Measurements from ENCODE around the gene SLC24A4. TPM values are rescaled to one million over a fixed set of nuclear protein-coding genes. Genes with fewer than 3 reads are reported as not detected.

Gene SLC24A4
- total RNA-seq, 1 donor from 2014 or later: 0.82 TPM

- TF ChIP-seq CTCF (conservative IDR thresholded peaks at IDR 0.05): no peak
Measured at GRCh38 chr14:92493024-92493423, 170.1 kb downstream of the SLC24A4 start.

GRCh38 chr14:92493492-92493891 is 170.5 kb downstream of the SLC24A4 start:
- no peaks in the 10 kb centered on the region for H3K36me3 Mint-ChIP-seq
- peaks cover 6% of the 10 kb centered on the region for H3K27me3 Mint-ChIP-seq
- peaks cover 10% of the 10 kb centered on the region for H3K4me1 Mint-ChIP-seq (ENCODE audit: unreplicated experiment)
- TF ChIP-seq CTCF (conservative IDR thresholded peaks at IDR 0.05): no peak
- DNase-seq (ENCODE audit: extremely low spot score, unreplicated experiment): peak; percentile 51
- H3K9me3 Mint-ChIP-seq: no peaks in the 10 kb centered on the region
- H3K4me3 Mint-ChIP-seq: no peak overlapping the region
- H3K27ac Mint-ChIP-seq: no peak overlapping the region

More at GRCh38 chr14:92493024-92493423, 170.1 kb downstream of the SLC24A4 start:
- Mint-ChIP-seq H3K36me3 (no peaks in the 10 kb centered on the region), H3K27me3 (peaks cover 6% of the 10 kb centered on the region), H3K4me1 (ENCODE audit: unreplicated experiment) (peaks cover 10% of the 10 kb centered on the region), H3K4me3 (no peak overlapping the region), H3K27ac (no peak overlapping the region), H3K9me3 (no peaks in the 10 kb centered on the region)
- DNase-seq (ENCODE audit: extremely low spot score, unreplicated experiment): peak; percentile 32

GRCh38 chr14:92494512-92494911 is 171.5 kb downstream of the SLC24A4 start:
- no peak overlapping the region for H3K4me3 Mint-ChIP-seq
- no peak for TF ChIP-seq CTCF (conservative IDR thresholded peaks at IDR 0.05)
- peaks cover 6% of the 10 kb centered on the region for H3K27me3 Mint-ChIP-seq
- no peaks in the 10 kb centered on the region for H3K9me3 Mint-ChIP-seq
- H3K36me3 Mint-ChIP-seq: no peaks in the 10 kb centered on the region
- peaks cover 9% of the 10 kb centered on the region for H3K4me1 Mint-ChIP-seq (ENCODE audit: unreplicated experiment)
- H3K27ac Mint-ChIP-seq: no peak overlapping the region
- DNase-seq (ENCODE audit: extremely low spot score, unreplicated experiment): no peak

- DNase-seq (ENCODE audit: extremely low spot score, unreplicated experiment): peak; percentile 4
- H3K36me3 Mint-ChIP-seq: no peaks in the 10 kb centered on the region
- peaks cover under 1% of the 10 kb centered on the region for H3K27me3 Mint-ChIP-seq
- TF ChIP-seq CTCF (conservative IDR thresholded peaks at IDR 0.05): no peak
- no peak overlapping the region for H3K27ac Mint-ChIP-seq
- peaks cover 4% of the 10 kb centered on the region for H3K4me1 Mint-ChIP-seq (ENCODE audit: unreplicated experiment)
- H3K4me3 Mint-ChIP-seq: no peak overlapping the region
- H3K9me3 Mint-ChIP-seq: no peaks in the 10 kb centered on the region
Measured at GRCh38 chr14:92495027-92495426, 172.1 kb downstream of the SLC24A4 start.

- Mint-ChIP-seq H3K36me3 (no peaks in the 10 kb centered on the region), H3K27me3 (no peaks in the 10 kb centered on the region), H3K4me1 (ENCODE audit: unreplicated experiment) (peaks cover 5% of the 10 kb centered on the region), H3K9me3 (no peaks in the 10 kb centered on the region), H3K4me3 (no peak overlapping the region), H3K27ac (no peak overlapping the region)
- peak; percentile 15 for DNase-seq (ENCODE audit: extremely low spot score, unreplicated experiment)
- no peak for TF ChIP-seq CTCF (conservative IDR thresholded peaks at IDR 0.05)
Measured at GRCh38 chr14:92496191-92496857, 173.4 kb downstream of the SLC24A4 start.
